HG02798 (cell line): ENCODE data around the gene C4orf36.
A peak's percentile ranks its signal among the peaks of the same experiment; 100 is the strongest.

ENCODE experiments used
- ATAC-seq: cut with Tn5 transposase; IDR thresholded peaks from one replicate; pipeline ENCODE4 v1.9.1; 2021; ENCODE audit warnings: mild to moderate bottlenecking; ENCODE audit not compliant: unreplicated experiment, poor library complexity

C4orf36 gene

GRCh38 chr4:86891762-86892635 lies at the start of gene C4orf36:
C4orf36 (minus strand) TSS chr4:86892422; CDS start chr4:86891520, 902 bp downstream.
- peak; percentile 60 for ATAC-seq

- no peak for ATAC-seq
Measured at GRCh38 chr4:86940920-86941460, 48.8 kb upstream of the C4orf36 start.

- ATAC-seq, result peak; percentile 65
Measured at GRCh38 chr4:86939729-86940575, 47.7 kb upstream of the C4orf36 start.

- no peak for ATAC-seq
Measured at GRCh38 chr4:86938771-86939520, 46.7 kb upstream of the C4orf36 start.

GRCh38 chr4:86935853-86936733 lies 43.9 kb upstream of the C4orf36 start:
- ATAC-seq, result peak; percentile 29

GRCh38 chr4:86935566-86935852 lies 43.3 kb upstream of the C4orf36 start:
- no peak for ATAC-seq

GRCh38 chr4:86934771-86935565 lies 42.7 kb upstream of the C4orf36 start, which contains the start of gene AFF1:
AFF1 (plus strand) TSS chr4:86935011; CDS start chr4:86948534, 13,523 bp downstream.
- ATAC-seq, result peak; percentile 58

GRCh38 chr4:86934147-86934770 lies 42.0 kb upstream of the C4orf36 start:
- ATAC-seq, result no peak

GRCh38 chr4:86928400-86929255 lies 36.4 kb upstream of the C4orf36 start:
- ATAC-seq, result no peak

GRCh38 chr4:86927843-86928395 lies 35.7 kb upstream of the C4orf36 start:
- no peak for ATAC-seq

GRCh38 chr4:86926435-86927086 lies 34.3 kb upstream of the C4orf36 start:
- ATAC-seq, result no peak

GRCh38 chr4:86924811-86925210 lies 32.6 kb upstream of the C4orf36 start:
- ATAC-seq, result no peak

GRCh38 chr4:86921608-86922252 lies 29.5 kb upstream of the C4orf36 start:
- ATAC-seq, result no peak

GRCh38 chr4:86919561-86920223 lies 27.5 kb upstream of the C4orf36 start:
- no peak for ATAC-seq

GRCh38 chr4:86918539-86919072 lies 26.4 kb upstream of the C4orf36 start:
- ATAC-seq, result no peak
